Measurements from ENCODE around the gene SERTAD2. TPM values are rescaled to one million over a fixed set of nuclear protein-coding genes. Genes with fewer than 3 reads are reported as not detected.
A peak's percentile ranks its signal among the peaks of the same experiment; 100 is the strongest.

Gene SERTAD2
- total and polyA plus RNA-seq, 8 donors: 2.2 to 9.4 (median 4.3) TPM

GRCh38 chr2:64646007-64646880 is 7.5 kb downstream of the SERTAD2 start:
- peaks cover 13 to 64% (median 52%) of the 10 kb centered on the region in 3 donors for H3K4me1 ChIP-seq
- peak overlapping the region in 2 of 4 donors; percentile 87 to 88 for H3K27ac ChIP-seq
- 7 to 8% methylated on average over 9 of the region's 9 CpGs for WGBS, 2 donors
- ATAC-seq (peak; percentile 36 to 48 (median 42)), FAIRE-seq (peak; percentile 56), DNase-seq (peak; percentile 59 to 97 (median 80))
- no peaks in the 10 kb centered on the region for H3K9me3 ChIP-seq
- TF ChIP-seq, protein P1, sequence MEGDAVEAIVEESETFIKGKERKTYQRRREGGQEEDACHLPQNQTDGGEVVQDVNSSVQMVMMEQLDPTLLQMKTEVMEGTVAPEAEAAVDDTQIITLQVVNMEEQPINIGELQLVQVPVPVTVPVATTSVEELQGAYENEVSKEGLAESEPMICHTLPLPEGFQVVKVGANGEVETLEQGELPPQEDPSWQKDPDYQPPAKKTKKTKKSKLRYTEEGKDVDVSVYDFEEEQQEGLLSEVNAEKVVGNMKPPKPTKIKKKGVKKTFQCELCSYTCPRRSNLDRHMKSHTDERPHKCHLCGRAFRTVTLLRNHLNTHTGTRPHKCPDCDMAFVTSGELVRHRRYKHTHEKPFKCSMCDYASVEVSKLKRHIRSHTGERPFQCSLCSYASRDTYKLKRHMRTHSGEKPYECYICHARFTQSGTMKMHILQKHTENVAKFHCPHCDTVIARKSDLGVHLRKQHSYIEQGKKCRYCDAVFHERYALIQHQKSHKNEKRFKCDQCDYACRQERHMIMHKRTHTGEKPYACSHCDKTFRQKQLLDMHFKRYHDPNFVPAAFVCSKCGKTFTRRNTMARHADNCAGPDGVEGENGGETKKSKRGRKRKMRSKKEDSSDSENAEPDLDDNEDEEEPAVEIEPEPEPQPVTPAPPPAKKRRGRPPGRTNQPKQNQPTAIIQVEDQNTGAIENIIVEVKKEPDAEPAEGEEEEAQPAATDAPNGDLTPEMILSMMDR (IDR thresholded peaks at IDR 0.05): peak; percentile 76 to 91 (median 84)
- no peaks in the 10 kb centered on the region for H3K27me3 ChIP-seq
- no peak overlapping the region for H3K4me3 ChIP-seq
- intact Hi-C loops (cut with DNase I): loop anchor here in 1 of 3 donors (10.0 kb wide), 1 partner anchor 189 kb away; no protein-coding TSS in a partner anchor
- no peaks in the 10 kb centered on the region for H3K36me3 ChIP-seq

- FAIRE-seq: no peak
- intact Hi-C loops (cut with DNase I): loop anchor here in 1 of 3 donors (5.0 to 10.0 kb wide), 2 partner anchors 190 to 223 kb away; no protein-coding TSS in a partner anchor
- peak overlapping the region in 2 of 4 donors; percentile 23 to 27 for H3K4me3 ChIP-seq
Observed at GRCh38 chr2:64644458-64645382, 9.0 kb downstream of the SERTAD2 start.

GRCh38 chr2:64643838-64644457 is 9.8 kb downstream of the SERTAD2 start:
- FAIRE-seq: no peak
- TF ChIP-seq, protein P1 (IDR thresholded peaks at IDR 0.05): no peak
- H3K9me3 ChIP-seq: no peaks in the 10 kb centered on the region
- no peak for DNase-seq
- intact Hi-C loops (cut with DNase I): loop anchor here in 1 of 3 donors (5.0 to 10.0 kb wide), 2 partner anchors 191 to 223 kb away; no protein-coding TSS in a partner anchor
- no peaks in the 10 kb centered on the region for H3K27me3 ChIP-seq
- no peaks in the 10 kb centered on the region for H3K36me3 ChIP-seq
- H3K4me1 ChIP-seq: peaks cover 17 to 48% (median 34%) of the 10 kb centered on the region in 3 donors
- 64 to 65% methylated on average over 8 of the region's 8 CpGs for WGBS, 2 donors
- H3K4me3 ChIP-seq: peak overlapping the region in 1 of 4 donors; percentile 23
- H3K27ac ChIP-seq: peak overlapping the region; percentile 36 to 88 (median 75)
- ATAC-seq: no peak

More at GRCh38 chr2:64644458-64645382, 9.0 kb downstream of the SERTAD2 start:
- peaks cover 13 to 53% (median 38%) of the 10 kb centered on the region in 3 donors for H3K4me1 ChIP-seq
- H3K9me3 ChIP-seq: no peaks in the 10 kb centered on the region
- DNase-seq (peak in 5 of 6 donors; percentile 45 to 72 (median 51)), ATAC-seq (peak; percentile 72 to 84 (median 82))
- no peaks in the 10 kb centered on the region for H3K27me3 ChIP-seq
- WGBS, 2 donors: 5 to 6% methylated on average over 31 of the region's 31 CpGs
- peak overlapping the region; percentile 36 to 88 (median 75) for H3K27ac ChIP-seq
- TF ChIP-seq, protein P1 (IDR thresholded peaks at IDR 0.05): no peak
- H3K36me3 ChIP-seq: no peaks in the 10 kb centered on the region

- FAIRE-seq (no peak), ATAC-seq (peak in 1 of 4 donors; percentile 3), DNase-seq (peak in 1 of 6 donors; percentile 48)
- H3K4me1 ChIP-seq: peaks cover 17 to 34% (median 24%) of the 10 kb centered on the region in 3 donors
- no peak overlapping the region for H3K27ac ChIP-seq
- no peaks in the 10 kb centered on the region for H3K27me3 ChIP-seq
- intact Hi-C loops (cut with DNase I): loop anchor here in 1 of 3 donors (5.0 to 10.0 kb wide), 2 partner anchors 193 to 226 kb away; no protein-coding TSS in a partner anchor
- TF ChIP-seq, protein P1 (IDR thresholded peaks at IDR 0.05): no peak
- H3K36me3 ChIP-seq: no peaks in the 10 kb centered on the region
- 42 to 49% methylated on average over 10 of the region's 10 CpGs for WGBS, 2 donors
- no peak overlapping the region for H3K4me3 ChIP-seq
- H3K9me3 ChIP-seq: no peaks in the 10 kb centered on the region
Observed at GRCh38 chr2:64641599-64641998, 12.1 kb downstream of the SERTAD2 start.
